Kidney capillary endothelial cell (primary cell): ENCODE measurements around the gene POMC.
"Not testable (repeated sequence)": the region's sequence is repeated elsewhere in the genome, so short reads cannot be mapped to it uniquely, and the experiment has no call there.

Source experiments
- DNase-seq: peaks from one replicate; pipeline ENCODE4 v3.0.0-alpha.2; 2018; ENCODE audit warnings: low spot score

The POMC gene

DNA sequence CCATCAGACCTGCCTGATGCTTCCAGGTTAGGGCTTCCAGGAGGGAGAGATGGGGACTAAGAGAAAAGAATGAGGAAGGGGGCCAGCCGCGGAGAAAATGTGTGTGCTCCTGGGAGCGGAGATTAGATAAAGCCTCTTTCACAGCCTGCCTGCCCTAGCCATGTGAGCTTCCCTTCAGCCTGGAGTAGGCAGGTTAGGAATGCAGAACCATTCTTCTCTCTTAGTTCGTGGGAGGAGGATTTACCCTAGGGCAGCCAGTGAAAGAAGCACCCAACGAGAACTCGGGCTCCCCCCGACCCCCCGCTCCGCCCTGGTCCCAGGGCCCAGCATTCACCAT lies 36.1 kb downstream of the POMC start:
- no peak for DNase-seq

- no peak for DNase-seq
Observed at GRCh38 chr2:25131567-25132298, 36.6 kb downstream of the POMC start.

GRCh38 chr2:25131253-25131566 lies 37.2 kb downstream of the POMC start:
- no peak for DNase-seq

- DNase-seq: no peak
Observed at GRCh38 chr2:25129901-25130520, 38.4 kb downstream of the POMC start.

DNA sequence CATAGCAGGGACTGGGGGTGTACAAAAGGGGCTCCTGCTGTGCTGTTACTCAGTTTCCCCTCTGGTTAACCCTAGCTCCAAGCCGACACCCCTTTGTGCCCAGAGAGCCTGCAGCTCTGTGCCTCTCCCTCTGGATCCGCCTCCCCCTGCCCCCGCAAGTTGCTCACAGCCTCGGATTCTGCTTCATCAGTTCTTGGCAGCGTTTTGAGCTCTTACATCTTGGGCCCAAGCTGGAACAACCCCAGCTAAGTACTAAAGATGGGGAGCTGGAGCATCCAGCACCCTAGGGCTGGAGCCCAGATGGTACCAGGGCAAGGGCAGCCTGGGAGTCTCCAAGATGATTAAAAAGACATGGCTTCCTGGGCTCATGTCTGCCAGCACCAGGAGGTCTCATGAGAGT lies 40.7 kb downstream of the POMC start:
- no peak for DNase-seq

- not testable (repeated sequence) for DNase-seq
Observed at GRCh38 chr2:25127071-25127470, 41.3 kb downstream of the POMC start.

DNA sequence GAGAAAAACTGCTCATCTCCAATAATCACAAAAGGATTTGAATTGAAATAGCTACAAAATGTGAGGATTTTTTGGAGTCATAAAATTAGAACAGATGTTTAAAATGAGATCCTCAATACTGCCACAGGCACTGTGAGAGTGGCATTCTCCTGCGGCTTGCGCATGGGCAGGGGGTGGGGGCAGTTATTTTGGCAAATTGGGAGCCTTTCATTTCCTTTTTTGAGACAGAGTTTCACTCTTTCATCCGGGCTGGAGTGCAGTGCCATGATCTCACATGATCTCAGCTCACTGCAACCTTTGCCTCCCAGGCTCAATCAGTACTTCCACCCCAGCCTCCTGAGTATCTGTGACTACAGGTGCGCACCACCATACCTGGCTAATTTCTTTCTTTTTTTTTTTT lies 42.4 kb downstream of the POMC start:
- no peak for DNase-seq

GRCh38 chr2:25125189-25125588 lies 43.2 kb downstream of the POMC start:
- DNase-seq: no peak

DNA sequence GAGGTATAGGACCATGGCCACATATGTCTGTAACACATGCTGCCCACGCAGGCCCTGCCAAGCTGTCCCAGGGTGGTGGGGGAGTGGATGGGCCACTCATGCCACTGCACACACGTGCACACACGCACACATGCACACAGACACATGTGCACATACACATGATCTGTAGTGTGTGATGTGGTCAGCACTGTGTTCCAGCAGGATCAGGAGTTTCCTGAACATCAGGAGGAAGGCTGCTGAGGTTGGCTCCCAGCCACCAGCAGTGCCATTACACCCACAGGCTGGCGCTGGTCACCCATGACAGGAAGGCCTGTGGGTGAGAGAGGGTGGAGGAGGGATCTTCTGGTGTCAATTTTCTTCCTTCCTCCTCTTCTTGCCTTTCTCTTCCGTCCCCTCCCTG lies 44.7 kb downstream of the POMC start:
- no peak for DNase-seq

- DNase-seq: no peak
Observed at GRCh38 chr2:25122367-25122766, 46.0 kb downstream of the POMC start.

DNA sequence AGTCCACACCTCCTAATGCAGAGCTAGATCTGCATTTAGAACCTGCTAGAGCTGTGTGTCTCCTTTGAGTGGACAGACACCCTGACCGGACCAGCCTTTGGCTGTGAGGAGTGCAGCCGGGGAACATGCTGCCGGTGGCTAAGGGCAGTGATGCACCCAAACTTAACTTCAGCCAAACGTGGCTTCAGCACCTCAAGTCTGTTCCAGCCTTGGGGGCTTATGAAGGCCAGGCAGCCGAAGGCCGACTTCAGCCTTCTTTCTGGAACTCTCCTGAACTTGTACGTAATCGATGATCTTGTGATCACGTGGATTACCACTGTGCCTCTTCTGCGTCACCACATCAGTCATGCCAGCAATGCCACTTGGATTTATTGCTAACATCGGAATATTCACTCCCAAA lies 49.1 kb downstream of the POMC start:
- no peak for DNase-seq

DNA sequence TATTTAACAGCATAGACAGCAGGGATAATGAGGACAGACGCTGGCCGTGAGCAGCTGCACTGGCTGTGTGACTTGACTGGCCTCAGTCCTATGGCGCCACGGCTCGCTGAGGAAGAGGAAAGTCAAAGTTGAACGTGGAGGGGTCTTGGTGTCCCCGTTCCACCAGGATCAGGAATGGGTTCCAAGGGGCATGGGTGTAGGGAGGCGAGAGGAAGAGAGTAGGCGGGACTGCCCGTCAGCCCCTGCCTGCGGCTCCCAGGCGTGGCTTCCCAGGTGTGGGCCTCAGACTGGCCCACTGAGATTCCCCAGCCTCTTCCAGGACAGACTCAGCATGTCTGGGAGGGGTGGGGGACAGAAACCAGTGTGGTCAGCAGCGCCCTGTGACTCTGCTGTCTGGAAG lies 51.4 kb downstream of the POMC start:
- DNase-seq: no peak

DNA sequence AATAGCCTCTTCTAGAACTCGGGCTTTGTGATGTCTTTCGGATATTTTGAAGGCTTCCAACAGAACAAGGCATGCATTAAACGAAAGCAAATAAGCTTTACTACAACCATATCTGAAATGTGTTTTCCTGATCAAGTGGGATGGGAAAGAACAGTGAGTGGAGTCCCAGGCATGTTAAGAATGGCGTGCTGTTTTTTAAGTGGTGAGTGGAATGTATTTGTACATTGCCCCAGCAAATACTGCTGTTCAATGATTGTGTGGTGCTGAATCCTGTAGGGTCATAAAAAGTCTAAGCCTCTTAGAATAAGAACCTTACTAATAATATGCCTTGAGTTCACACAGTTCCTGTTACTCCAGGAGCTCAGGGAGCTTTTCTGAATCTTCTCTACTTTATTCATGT lies 52.5 kb downstream of the POMC start:
- DNase-seq: no peak

DNA sequence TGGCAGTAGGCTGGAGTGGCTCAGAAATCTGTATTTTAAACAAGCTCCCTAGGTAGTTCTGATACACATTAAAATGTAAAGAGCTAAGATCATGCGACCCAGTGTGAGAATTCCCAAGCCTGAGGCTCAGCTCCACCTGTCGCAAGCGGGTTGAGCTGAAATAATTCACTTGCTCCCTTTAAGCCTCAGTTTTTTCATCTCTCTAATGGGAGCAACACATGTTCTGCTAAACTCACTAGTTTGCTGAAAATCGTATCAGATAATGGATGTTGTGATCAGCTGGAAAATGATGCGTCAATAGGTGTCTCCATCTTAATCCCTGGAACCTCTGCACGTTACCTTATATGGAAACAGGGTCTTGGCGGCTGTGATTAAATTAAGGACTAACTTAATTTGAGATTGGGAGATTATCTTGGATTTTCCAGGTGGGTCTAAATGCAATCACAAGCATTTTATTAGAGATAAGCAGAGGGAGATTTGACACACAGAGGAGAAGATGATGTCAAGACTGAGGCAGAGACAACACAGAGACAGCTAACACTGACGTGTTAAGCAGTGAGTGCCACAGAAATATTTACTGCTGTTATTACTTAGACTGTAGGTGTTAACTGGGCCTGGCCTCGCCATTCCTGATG lies 53.0 kb downstream of the POMC start:
- no peak for DNase-seq

DNA sequence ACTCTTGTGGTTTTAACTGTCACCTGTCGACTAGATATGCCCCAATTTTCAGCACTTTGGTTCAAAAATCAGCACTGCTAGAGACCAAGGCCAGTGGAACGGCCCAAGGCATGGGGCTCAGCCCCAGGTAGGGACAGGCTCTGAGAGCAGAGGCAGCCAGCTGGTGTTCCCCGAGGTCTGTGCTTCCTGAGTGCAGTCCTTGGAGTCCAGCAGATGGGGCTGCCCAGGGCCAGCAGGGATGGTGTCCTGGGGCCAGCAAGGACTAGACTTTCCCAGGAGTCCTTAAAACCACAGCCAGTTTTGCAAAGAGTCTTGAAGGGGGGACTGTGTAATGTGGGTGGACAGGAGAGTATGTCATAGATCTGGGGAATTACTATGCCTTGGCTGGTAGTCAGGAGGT lies 56.3 kb downstream of the POMC start:
- DNase-seq: no peak
